Endothelial cell of umbilical vein (primary cell): Measurements from ENCODE around the gene AP1G1. TPM values are rescaled to one million over a fixed set of nuclear protein-coding genes. Genes with fewer than 3 reads are reported as not detected.

Experiments used
- BruUV-seq: library from RNA; stranded (reverse); fragments of 400-500 nt; replicated peaks from 2 replicates; lab custom pipeline; 2021; lab: Mats Ljungman, UMichigan
- CTCF ChIA-PET: fragments of 300-600, 350-600 bp; sonication (Branson Sonifier 250); formaldehyde crosslinking; loops from one replicate; lab custom pipeline; 2021; ENCODE audit warnings: antibody characterized with exemption, inconsistent platforms; lab: Charles Lee
- POLR2A ChIA-PET: fragments of 300-600, 350-600 bp; sonication (Branson Sonifier 250); formaldehyde crosslinking; loops from one replicate; lab custom pipeline; 2021; ENCODE audit warnings: antibody characterized with exemption, inconsistent platforms; lab: Charles Lee
- DNase-seq: peaks from one replicate; pipeline ENCODE4 v3.0.0-alpha.2; 2011; ENCODE audit warnings: low read depth, low spot score
- FAIRE-seq: peaks from 2 replicates; lab custom pipeline; 2011; peaks lifted over from hg19 to GRCh38; lab: Jason Lieb, UNC
- H2AFZ ChIP-seq: 2 replicates; pipeline ENCODE4 v1.6.0; 2012; ENCODE audit warnings: low read depth, low read length, control low read depth, inconsistent platforms
- H3K27ac ChIP-seq: 2 replicates; pipeline ENCODE4 v1.5.1; 2011; ENCODE audit warnings: low read depth, mild to moderate bottlenecking, control low read depth, low read length, moderate library complexity; ENCODE audit not compliant: insufficient read depth
- H3K27me3 ChIP-seq, 2 experiments: 2 replicates each; pipeline versions ENCODE4 v1.6.0 to v1.6.1; 2011; ENCODE audit warnings: low read length in 2 of 2, mixed read lengths in 1 of 2; ENCODE audit not compliant: control insufficient read depth in 2 of 2, insufficient read depth in 2 of 2
- H3K36me3 ChIP-seq, 2 experiments: 2 replicates in 1 of 2; 3 replicates in 1 of 2; pipeline ENCODE4 v1.5.1; 2011; ENCODE audit warnings: low read length in 2 of 2, mild to moderate bottlenecking in 1 of 2, moderate library complexity in 1 of 2; ENCODE audit not compliant: control insufficient read depth in 2 of 2, insufficient read depth in 2 of 2; ENCODE audit errors: extremely low read depth in 1 of 2
- H3K4me1 ChIP-seq: 3 replicates; pipeline ENCODE4 v1.5.1; 2011; ENCODE audit warnings: mild to moderate bottlenecking, low read length; ENCODE audit not compliant: control insufficient read depth, insufficient read depth; ENCODE audit errors: extremely low read depth
- H3K4me2 ChIP-seq: 2 replicates; pipeline ENCODE4 v1.6.1; 2011; ENCODE audit warnings: low read length, control low read depth, mixed read lengths; ENCODE audit not compliant: insufficient read depth
- H3K4me3 ChIP-seq, 3 experiments: fragments of 200-600 bp in 1 of 3; sonication (generic), shearing (Covaris generic) in 1 of 3; replicated peaks in 1 of 3; 2 replicates each; pipeline ENCODE4 v1.5.1; 2011 to 2016; ENCODE audit warnings: control low read depth in 3 of 3, low read length in 3 of 3, mild to moderate bottlenecking in 2 of 3, inconsistent platforms in 1 of 3, low read depth in 1 of 3, moderate library complexity in 1 of 3; ENCODE audit not compliant: insufficient read depth in 1 of 3
- H3K79me2 ChIP-seq: 2 replicates; pipeline ENCODE4 v1.6.0; 2012; ENCODE audit warnings: low read length, inconsistent platforms; ENCODE audit not compliant: control insufficient read depth, insufficient read depth
- H3K9ac ChIP-seq: replicated peaks from 2 replicates; pipeline ENCODE3; 2011; ENCODE audit warnings: low read length, control low read depth; ENCODE audit not compliant: insufficient read depth; ENCODE audit errors: extremely low read depth
- H3K9me1 ChIP-seq: replicated peaks from 3 replicates; pipeline ENCODE4 v1.6.0; 2011; ENCODE audit warnings: mild to moderate bottlenecking, low read length; ENCODE audit not compliant: control insufficient read depth, insufficient read depth; ENCODE audit errors: extremely low read depth
- H3K9me3 ChIP-seq: replicated peaks from 2 replicates; pipeline ENCODE4 v1.5.1; 2012; ENCODE audit warnings: low read length, inconsistent platforms; ENCODE audit not compliant: control insufficient read depth, insufficient read depth
- H4K20me1 ChIP-seq: replicated peaks from 2 replicates; pipeline ENCODE3; 2011; ENCODE audit warnings: mild to moderate bottlenecking, low read length; ENCODE audit not compliant: control insufficient read depth, insufficient read depth; ENCODE audit errors: extremely low read depth
- EZH2 ChIP-seq: IDR thresholded peaks from 2 replicates; pipeline ENCODE4 v1.6.1; 2012; ENCODE audit warnings: borderline replicate concordance, low read depth, mild to moderate bottlenecking, moderate library complexity, low read length, inconsistent platforms; ENCODE audit not compliant: severe bottlenecking
- FOS ChIP-seq: IDR thresholded peaks from 2 replicates; pipeline ENCODE4 v1.6.1; 2011; ENCODE audit warnings: mild to moderate bottlenecking, low read length, moderate library complexity, borderline replicate concordance; ENCODE audit not compliant: insufficient read depth
- GATA2 ChIP-seq: IDR thresholded peaks from 2 replicates; pipeline ENCODE4 v1.7.0; 2011; ENCODE audit warnings: low read depth, mild to moderate bottlenecking, moderate library complexity, mixed read lengths, low read length; ENCODE audit not compliant: insufficient read length, insufficient read depth
- JUN ChIP-seq: IDR thresholded peaks from 2 replicates; pipeline ENCODE4 v1.6.1; 2011; ENCODE audit warnings: borderline replicate concordance, low read depth; ENCODE audit not compliant: insufficient read length, insufficient read depth
- MYC ChIP-seq: IDR thresholded peaks from one replicate; pipeline ENCODE4 v1.6.1; 2011; ENCODE audit warnings: mild to moderate bottlenecking, low read depth, low read length
- POLR2A ChIP-seq: IDR thresholded peaks from 2 replicates; pipeline ENCODE4 v1.6.1; 2012; ENCODE audit warnings: low read depth, mild to moderate bottlenecking, control low read depth, low read length
- POLR2AphosphoS5 ChIP-seq: IDR thresholded peaks from 2 replicates; pipeline ENCODE4 v1.6.1; 2012; ENCODE audit warnings: low read depth, mild to moderate bottlenecking, control low read depth, low read length, moderate library complexity; ENCODE audit not compliant: insufficient read depth
- dilution Hi-C: fragments of 300-500 bp; cut with MboI; formaldehyde crosslinking; loops from one replicate; pipeline ENCODE4 v1.15.0; 2019; ENCODE audit warnings: low sequenced_read_pairs; ENCODE audit not compliant: extremely low pct_ligation_motif_present
- intact Hi-C: fragments of 100-400 bp; cut with micrococcal nuclease; formaldehyde crosslinking; loops from one replicate; pipeline ENCODE4 v1.10.0; 2022
- polyA plus RNA-seq, 4 experiments: library from polyadenylated mRNA; depleted of rRNA in 3 of 4; stranded (reverse) in 3 of 4; unstranded in 1 of 4; fragments of >200 nt; gene quantifications; 2 replicates each; pipeline versions ENCODE4 v1.2.1 to v1.2.3, GENCODE V29; 2011 to 2012; ENCODE audit warnings: missing spikeins in 1 of 4
- total RNA-seq: library from RNA; stranded (reverse); gene quantifications from 2 replicates; pipeline ENCODE4 v1.2.3, GENCODE V29; 2021
- TF ChIP-seq, protein P1 (sequence below): IDR thresholded peaks from 2 replicates; pipeline ENCODE4 v1.6.1; 2011; ENCODE audit not compliant: insufficient read depth, insufficient read length
- TF ChIP-seq, protein P2 (sequence below), 2 donors: IDR thresholded peaks; 1 replicate in 1 of 2; 2 replicates in 1 of 2; pipeline ENCODE4 v1.5.1; 2011; ENCODE audit warnings: low read length in 2 of 2, mild to moderate bottlenecking in 2 of 2, moderate library complexity in 2 of 2, control low read depth in 1 of 2, inconsistent platforms in 1 of 2, low read depth in 1 of 2; ENCODE audit not compliant: insufficient read depth in 1 of 2; ENCODE audit errors: extremely low read depth in 1 of 2

Gene AP1G1
- total and polyA plus RNA-seq, 2 donors (not counting 3 experiments of a cell fraction or from before 2014, with no cell fraction given): 57.4 to 85.3 TPM

DNA sequence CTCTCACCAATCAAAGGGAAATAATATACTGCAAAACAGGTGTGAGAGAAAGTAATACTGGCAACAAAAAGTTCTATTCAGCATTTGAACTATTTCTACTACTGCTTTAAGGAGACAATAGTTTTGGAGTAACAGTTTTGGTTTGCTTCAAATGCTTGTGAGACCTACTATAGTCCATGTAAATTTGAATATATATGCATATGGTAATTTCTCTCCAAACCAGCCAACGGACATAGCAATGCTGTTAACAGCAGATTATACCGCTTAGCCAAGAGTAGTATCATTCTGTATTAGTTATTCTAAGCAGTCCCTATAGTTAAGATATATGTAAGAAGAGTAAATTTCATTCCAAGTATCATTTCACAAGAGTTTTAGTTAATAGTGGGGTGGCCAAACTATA is 102.6 kb downstream of the AP1G1 start:
- DNase-seq: no peak
- Histone ChIP-seq H3K4me3 (no peak overlapping the region), H3K36me3 (no peaks in the 10 kb centered on the region), H3K79me2 (peaks cover 2% of the 10 kb centered on the region), H2AFZ (no peak overlapping the region), H3K4me1 (peaks cover 12% of the 10 kb centered on the region), H3K27me3 (no peaks in the 10 kb centered on the region), H3K9me3 (no peaks in the 10 kb centered on the region), H3K9ac (no peak overlapping the region), H3K4me2 (no peak overlapping the region), H4K20me1 (no peaks in the 10 kb centered on the region), H3K27ac (no peak overlapping the region), H3K9me1 (no peaks in the 10 kb centered on the region)
- CTCF ChIA-PET: no interaction called here
- POLR2A ChIA-PET: no interaction called here
- TF ChIP-seq JUN: no peak
- FAIRE-seq: no peak
- intact Hi-C loops (no loop called here), dilution Hi-C loops (no loop called here)
- no TSS peak for BruUV-seq

GRCh38 chr16:71703333-71703732 is 105.3 kb downstream of the AP1G1 start:
- Histone ChIP-seq H2AFZ (no peak overlapping the region), H3K9me3 (no peaks in the 10 kb centered on the region), H3K4me2 (no peak overlapping the region), H3K79me2 (peaks cover 2% of the 10 kb centered on the region), H3K36me3 (peaks cover 0 to 4% of the 10 kb centered on the region in 2 experiments), H3K27ac (no peak overlapping the region), H3K9ac (no peak overlapping the region), H3K4me3 (no peak overlapping the region), H4K20me1 (no peaks in the 10 kb centered on the region), H3K9me1 (no peaks in the 10 kb centered on the region), H3K27me3 (no peaks in the 10 kb centered on the region), H3K4me1 (no peaks in the 10 kb centered on the region)
- FAIRE-seq: no peak
- dilution Hi-C loops (no loop called here), intact Hi-C loops (no loop called here)
- TF ChIP-seq POLR2AphosphoS5 (no peak), POLR2A (no peak), GATA2 (no peak), JUN (no peak), FOS (no peak), EZH2 (no peak), MYC (no peak)
- TF ChIP-seq, protein P1, sequence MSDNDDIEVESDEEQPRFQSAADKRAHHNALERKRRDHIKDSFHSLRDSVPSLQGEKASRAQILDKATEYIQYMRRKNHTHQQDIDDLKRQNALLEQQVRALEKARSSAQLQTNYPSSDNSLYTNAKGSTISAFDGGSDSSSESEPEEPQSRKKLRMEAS: no peak
- TF ChIP-seq, protein P2, sequence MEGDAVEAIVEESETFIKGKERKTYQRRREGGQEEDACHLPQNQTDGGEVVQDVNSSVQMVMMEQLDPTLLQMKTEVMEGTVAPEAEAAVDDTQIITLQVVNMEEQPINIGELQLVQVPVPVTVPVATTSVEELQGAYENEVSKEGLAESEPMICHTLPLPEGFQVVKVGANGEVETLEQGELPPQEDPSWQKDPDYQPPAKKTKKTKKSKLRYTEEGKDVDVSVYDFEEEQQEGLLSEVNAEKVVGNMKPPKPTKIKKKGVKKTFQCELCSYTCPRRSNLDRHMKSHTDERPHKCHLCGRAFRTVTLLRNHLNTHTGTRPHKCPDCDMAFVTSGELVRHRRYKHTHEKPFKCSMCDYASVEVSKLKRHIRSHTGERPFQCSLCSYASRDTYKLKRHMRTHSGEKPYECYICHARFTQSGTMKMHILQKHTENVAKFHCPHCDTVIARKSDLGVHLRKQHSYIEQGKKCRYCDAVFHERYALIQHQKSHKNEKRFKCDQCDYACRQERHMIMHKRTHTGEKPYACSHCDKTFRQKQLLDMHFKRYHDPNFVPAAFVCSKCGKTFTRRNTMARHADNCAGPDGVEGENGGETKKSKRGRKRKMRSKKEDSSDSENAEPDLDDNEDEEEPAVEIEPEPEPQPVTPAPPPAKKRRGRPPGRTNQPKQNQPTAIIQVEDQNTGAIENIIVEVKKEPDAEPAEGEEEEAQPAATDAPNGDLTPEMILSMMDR (IDR thresholded peaks at IDR 0.05; ENCODE audit: extremely low read depth in 1 of 2, insufficient read depth in 1 of 2, low read depth in 1 of 2, low read length in 2 of 2): no peak
- ChIA-PET POLR2A (no interaction called here), CTCF (interaction anchor here (1.2 kb wide), 1 partner anchor 24 kb away, joined by 3 read pairs; no protein-coding TSS in a partner anchor)
- no peak for DNase-seq
- no TSS peak for BruUV-seq
